ENCODE measurements around the gene TAX1BP3. TPM values are rescaled to one million over a fixed set of nuclear protein-coding genes. Genes with fewer than 3 reads are reported as not detected.

Gene TAX1BP3
- total RNA-seq, 1 donor from 2014 or later, result 82.8 TPM

DNA sequence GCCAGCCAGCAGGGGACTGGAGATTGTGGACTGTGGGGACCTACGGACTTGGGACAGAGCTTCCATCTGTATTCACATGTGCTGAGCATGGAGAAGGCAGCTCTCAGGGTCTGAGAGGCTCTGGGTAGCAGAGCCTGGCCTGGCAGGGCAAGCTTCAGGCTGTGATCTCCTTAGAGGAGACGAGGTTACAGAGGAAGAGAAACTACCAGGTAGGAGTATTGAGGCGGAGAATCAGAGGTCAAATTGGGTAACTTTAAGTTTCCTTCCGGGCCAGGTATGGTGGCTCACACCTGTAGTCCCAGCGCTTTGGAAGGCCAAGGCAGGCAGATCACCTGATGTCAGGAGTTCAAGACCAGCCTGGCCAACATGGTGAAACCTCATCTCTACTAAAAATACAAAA lies 23.1 kb downstream of the TAX1BP3 start:
- ATAC-seq, result no peak
- TF ChIP-seq, protein P1, sequence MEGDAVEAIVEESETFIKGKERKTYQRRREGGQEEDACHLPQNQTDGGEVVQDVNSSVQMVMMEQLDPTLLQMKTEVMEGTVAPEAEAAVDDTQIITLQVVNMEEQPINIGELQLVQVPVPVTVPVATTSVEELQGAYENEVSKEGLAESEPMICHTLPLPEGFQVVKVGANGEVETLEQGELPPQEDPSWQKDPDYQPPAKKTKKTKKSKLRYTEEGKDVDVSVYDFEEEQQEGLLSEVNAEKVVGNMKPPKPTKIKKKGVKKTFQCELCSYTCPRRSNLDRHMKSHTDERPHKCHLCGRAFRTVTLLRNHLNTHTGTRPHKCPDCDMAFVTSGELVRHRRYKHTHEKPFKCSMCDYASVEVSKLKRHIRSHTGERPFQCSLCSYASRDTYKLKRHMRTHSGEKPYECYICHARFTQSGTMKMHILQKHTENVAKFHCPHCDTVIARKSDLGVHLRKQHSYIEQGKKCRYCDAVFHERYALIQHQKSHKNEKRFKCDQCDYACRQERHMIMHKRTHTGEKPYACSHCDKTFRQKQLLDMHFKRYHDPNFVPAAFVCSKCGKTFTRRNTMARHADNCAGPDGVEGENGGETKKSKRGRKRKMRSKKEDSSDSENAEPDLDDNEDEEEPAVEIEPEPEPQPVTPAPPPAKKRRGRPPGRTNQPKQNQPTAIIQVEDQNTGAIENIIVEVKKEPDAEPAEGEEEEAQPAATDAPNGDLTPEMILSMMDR (IDR thresholded peaks at IDR 0.05), result no peak
- no peak overlapping the region for H3K4me3 ChIP-seq
- no peaks in the 10 kb centered on the region for H3K9me3 ChIP-seq
- peaks cover 67% of the 10 kb centered on the region for H3K36me3 ChIP-seq
- no peaks in the 10 kb centered on the region for H3K27me3 ChIP-seq (ENCODE audit: low read depth)
- H3K27ac ChIP-seq, result no peak overlapping the region
- peaks cover 8% of the 10 kb centered on the region for H3K4me1 ChIP-seq
- intact Hi-C loops (cut with DNase I), result no loop called here
- DNase-seq, result no peak

DNA sequence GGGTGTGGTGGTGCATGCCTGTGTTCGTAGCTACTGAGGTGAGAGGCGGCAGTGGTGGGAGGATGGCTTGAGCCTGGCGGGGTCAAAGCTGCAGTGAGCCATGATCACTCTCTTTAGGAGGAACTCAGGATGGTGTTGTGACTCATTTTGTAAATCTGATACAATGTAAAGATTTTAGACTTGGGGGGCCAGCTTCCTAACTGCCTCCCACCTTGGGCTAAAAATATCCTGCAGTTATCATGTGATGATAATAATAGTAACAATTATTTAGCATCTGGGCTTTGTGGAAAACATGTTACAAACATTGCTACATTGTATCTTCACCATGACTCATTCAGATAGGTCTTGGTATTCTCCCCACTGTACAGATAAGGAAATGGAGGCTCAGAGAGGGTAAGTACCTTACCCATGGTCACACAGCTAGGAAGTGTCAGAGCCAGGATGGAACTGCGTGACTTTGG lies 24.5 kb downstream of the TAX1BP3 start:
- DNase-seq (no peak), ATAC-seq (no peak)
- Histone ChIP-seq H3K4me3 (no peak overlapping the region), H3K27me3 (ENCODE audit: low read depth) (no peaks in the 10 kb centered on the region), H3K9me3 (no peaks in the 10 kb centered on the region), H3K36me3 (peaks cover 56% of the 10 kb centered on the region), H3K4me1 (peaks cover 12% of the 10 kb centered on the region), H3K27ac (no peak overlapping the region)
- TF ChIP-seq, protein P1 (IDR thresholded peaks at IDR 0.05), result no peak
- intact Hi-C loops (cut with DNase I), result no loop called here

DNA sequence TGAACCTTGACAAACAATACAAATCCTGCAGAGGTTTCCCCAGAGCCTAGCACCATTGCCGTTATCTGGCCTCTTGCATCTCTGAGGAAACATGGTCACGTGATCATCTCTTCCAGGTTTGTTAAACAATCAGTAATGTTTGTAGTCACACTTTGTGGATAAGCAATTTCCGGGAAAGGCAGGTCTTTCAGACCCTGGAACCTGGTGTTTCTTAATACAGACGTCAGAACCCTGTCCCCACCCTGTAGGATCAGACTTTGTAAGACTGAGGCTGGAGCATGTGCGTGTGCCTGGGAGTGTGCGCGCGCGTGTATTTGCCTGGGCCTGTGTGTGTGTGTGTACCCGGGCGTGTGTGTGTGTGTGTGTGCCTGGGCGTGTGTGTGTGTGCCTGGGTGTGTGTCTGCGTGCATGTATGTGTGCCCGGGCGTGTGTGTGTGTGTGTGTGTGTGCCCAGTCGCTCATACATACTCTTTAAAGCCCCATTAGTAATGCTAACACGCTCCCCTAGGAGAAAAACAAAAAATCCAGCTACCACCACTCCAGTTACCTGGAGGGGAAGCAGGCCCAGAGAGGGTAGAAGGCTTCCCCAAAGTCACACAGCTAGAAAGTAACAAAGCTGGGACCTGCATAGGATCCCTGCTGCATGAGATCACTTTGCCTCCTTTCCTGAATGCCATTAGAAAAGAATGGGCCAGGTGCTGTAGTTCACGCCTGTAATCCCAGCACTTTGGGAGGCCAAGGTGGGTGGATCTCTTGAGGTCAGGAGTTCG lies 26.5 kb downstream of the TAX1BP3 start:
- ATAC-seq (peak in 1 of 2 donors; percentile 58), DNase-seq (no peak)
- no peaks in the 10 kb centered on the region for H3K27me3 ChIP-seq (ENCODE audit: low read depth)
- H3K9me3 ChIP-seq, result no peaks in the 10 kb centered on the region
- H3K27ac ChIP-seq, result no peak overlapping the region
- H3K36me3 ChIP-seq, result peaks cover 35% of the 10 kb centered on the region
- peaks cover 24% of the 10 kb centered on the region for H3K4me1 ChIP-seq
- H3K4me3 ChIP-seq, result no peak overlapping the region
- intact Hi-C loops (cut with DNase I), result no loop called here
- TF ChIP-seq, protein P1 (IDR thresholded peaks at IDR 0.05), result no peak

DNA sequence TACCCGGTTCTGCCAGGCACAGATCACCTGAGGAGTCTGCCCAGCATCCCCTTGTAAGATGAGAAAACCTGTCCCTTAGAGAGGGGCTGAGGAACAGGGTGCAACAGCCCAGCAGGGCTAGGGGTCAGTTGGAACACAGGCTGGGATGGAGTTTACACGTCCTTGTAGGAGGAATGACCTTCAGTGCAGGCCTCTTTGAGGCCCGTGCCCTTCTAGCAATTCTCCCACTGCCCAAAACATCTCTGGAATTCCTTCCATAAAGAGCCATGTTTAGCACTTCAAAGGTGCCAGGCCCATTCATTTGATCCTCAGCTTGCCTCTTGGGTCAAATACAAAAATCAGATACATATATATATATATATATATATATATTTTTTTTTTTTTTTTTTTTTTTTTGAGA lies 27.4 kb downstream of the TAX1BP3 start:
- intact Hi-C loops (cut with DNase I), result no loop called here
- H3K36me3 ChIP-seq, result peaks cover 31% of the 10 kb centered on the region
- H3K4me3 ChIP-seq, result no peak overlapping the region
- H3K27ac ChIP-seq, result no peak overlapping the region
- no peaks in the 10 kb centered on the region for H3K27me3 ChIP-seq (ENCODE audit: low read depth)
- TF ChIP-seq, protein P1 (IDR thresholded peaks at IDR 0.05), result no peak
- H3K9me3 ChIP-seq, result no peaks in the 10 kb centered on the region
- no peak for DNase-seq
- H3K4me1 ChIP-seq, result peaks cover 24% of the 10 kb centered on the region
- ATAC-seq, result no peak

DNA sequence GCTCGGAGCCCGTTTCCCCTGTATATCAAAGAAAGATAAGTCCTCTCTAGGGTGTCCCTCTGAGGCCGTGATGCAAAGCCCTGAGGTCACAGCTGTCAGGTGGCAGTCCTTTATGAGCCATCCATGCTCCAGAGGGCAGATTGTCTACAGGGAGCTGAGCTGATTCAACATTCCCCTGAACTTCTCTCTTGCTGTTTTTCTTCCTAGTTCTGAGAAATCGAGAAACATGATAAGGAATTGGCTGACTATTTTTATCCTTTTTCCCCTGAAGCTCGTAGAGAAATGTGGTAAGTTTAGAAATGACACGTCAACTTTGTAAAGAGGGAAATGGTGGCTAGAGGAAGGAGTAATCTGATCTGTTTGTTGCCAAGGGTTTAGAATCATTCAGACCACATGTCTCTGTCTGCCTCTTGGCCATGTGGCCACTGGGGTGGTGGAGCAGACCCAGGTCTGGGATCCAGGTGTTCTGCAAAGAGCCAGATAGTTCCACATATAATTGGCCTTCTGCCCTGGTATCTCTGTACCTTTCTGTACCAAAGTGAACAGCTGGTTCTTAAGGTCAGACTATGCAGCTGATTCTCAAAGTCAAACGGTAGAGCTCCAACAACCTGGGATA lies 28.3 kb downstream of the TAX1BP3 start:
- H3K27ac ChIP-seq, result peak overlapping the region; percentile 18
- H3K36me3 ChIP-seq, result peaks cover 27% of the 10 kb centered on the region
- intact Hi-C loops (cut with DNase I), result no loop called here

More for the DNA sequence above, 28.3 kb downstream of the TAX1BP3 start:
- ATAC-seq, result no peak
- H3K9me3 ChIP-seq, result no peaks in the 10 kb centered on the region
- H3K27me3 ChIP-seq (ENCODE audit: low read depth), result no peaks in the 10 kb centered on the region
- TF ChIP-seq, protein P1 (IDR thresholded peaks at IDR 0.05), result no peak
- no peak for DNase-seq
- no peak overlapping the region for H3K4me3 ChIP-seq
- peaks cover 29% of the 10 kb centered on the region for H3K4me1 ChIP-seq

Measured in lower lobe of right lung (tissue), 2 donors.